NCI-H2081 (cell line): ENCODE results near the gene OR5K4.

ENCODE experiments used
- DNase-seq, 2 experiments: peaks; one replicate each; lab custom pipeline; 2025; lab: John Stamatoyannopoulos, UW

The OR5K4 gene, protein sequence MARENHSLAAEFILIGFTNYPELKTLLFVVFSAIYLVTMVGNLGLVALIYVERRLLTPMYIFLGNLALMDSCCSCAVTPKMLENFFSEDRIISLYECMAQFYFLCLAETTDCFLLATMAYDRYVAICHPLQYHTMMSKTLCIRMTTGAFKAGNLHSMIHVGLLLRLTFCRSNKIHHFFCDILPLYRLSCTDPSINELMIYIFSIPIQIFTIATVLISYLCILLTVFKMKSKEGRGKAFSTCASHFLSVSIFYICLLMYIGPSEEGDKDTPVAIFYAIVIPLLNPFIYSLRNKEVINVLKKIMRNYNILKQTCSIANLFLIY

DNA sequence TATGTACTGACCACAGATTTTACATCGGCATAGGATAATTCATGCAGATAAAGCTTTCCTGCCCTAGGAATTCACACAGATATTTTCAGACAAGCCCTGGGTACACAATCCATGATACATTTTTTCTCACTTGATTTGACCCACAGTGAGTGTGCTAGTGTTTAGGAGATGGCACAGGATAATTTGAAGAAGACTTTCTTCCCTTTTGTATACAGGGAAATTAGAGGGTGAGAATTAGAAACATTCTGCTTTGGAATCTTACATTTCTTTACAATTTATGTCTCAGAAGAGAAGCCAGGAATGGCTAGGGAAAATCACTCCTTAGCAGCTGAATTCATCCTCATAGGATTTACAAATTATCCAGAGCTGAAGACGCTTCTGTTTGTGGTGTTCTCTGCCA is at the start of gene OR5K4:
Gene OR5K4 (plus strand): TSS at position 301 of the 400 bp plus-strand sequence. CDS start 0 bp downstream, at position 301.
- no peak for DNase-seq

DNA sequence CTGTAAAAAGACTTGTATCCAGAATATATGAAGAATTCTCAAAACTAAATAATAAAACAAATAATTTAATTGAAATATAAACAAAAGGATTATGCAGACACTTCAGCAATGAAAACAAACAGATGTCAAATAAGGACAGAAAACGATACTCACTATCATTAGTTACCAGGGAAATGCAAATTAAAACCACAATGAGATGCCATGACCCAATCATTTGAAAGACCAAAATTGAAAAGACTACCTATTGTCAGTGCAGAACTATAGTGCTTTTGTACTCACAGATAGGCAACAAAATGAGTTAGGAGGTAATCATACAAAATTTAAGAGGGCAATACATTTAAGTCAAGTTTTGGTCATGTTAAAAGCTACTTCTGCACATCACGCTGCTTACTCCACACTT is 31.6 kb upstream of the OR5K4 start:
- DNase-seq = no peak

DNA sequence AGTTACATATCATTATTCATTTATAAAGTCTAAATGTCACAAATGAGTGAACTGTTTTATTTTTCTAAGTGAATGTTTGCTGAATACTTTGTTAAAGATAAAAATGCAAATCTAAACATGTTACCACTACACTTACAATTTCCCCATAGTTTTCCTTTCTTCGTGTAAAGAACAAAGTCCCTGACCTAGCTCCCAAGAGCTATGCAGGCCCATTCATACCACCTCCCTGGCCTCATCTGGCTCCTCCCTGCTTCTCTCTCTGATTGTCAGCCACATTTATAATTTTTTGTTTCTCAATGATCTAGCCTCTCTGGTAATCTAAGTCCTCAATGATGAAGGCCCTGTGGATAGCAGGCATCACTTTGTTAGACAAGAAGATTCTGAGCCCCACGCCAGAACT is 31.0 kb upstream of the OR5K4 start:
- DNase-seq = no peak

DNA sequence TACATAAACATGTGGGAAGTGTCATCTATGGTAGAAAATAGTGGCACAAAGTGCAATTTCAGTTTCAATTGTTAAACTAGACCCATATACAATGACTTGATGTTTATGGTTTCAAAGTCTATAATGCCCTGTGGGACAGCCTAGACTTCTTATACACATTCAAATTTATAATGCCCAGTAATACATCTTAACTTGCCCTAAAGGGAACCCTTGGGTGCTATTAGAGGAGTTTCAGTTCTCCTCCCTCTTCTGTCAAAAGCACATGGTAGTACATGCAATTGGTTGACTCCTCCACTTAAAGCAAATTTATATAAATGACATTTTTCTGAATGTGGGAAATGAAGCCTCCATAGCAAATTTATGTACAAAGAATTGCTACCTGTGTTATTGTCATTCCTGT is 30.2 kb upstream of the OR5K4 start:
- DNase-seq = no peak

DNA sequence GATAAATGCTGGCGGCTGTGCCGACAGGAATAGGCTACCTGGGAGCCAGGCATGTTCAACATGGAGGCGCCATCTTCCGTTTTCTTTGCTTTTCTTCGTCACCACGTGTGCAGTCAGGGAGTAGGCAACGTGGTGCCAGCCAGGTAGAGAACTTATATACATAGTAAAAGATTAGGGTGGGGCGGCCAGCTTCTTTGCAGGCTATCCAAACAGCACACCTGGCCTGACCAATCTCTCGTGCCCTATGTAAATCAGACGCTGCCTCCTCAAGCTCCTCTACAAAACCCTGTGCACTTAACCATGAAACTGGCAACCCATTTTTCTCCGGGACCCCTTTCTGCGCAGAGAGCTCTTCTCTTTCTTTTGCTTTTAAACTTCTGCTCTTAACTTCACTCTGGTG is 28.6 kb upstream of the OR5K4 start:
- DNase-seq = no peak

DNA sequence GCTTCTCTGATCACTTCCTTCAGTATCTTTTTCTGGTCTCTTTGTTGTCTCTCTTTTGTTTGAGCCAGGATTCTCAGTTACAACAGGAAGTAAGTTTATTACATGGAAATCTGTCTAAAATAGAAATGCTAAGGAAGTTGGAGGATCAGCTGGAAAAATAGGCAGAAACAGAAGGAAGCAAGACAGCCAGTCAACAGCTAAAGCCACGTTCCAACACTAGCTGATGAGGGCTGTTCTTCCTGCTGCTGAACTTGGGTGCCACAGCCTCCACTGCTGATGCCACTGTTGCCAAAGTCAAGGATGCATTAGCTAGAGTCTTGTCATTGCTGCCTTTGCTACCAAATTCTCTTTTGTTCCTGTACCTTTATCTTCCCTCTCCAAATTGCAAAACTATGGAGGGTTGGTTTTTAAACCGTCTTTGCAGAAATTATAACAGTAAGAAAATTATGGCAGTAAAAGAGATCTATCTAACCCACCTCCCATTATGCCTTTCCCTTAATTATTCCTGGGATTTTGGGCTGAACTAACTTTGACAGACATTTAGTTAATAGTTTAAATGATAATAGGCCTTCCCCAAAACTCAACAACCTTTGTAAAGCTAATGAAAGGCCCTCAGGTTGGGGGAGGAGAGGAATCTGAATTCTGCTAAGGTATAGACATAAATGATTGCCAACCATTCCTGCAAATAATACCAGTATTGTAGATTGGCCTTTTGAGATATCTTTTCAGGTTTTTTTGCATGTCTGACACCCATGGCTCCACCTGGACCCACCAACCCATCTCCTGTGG is 27.4 kb upstream of the OR5K4 start:
- DNase-seq = no peak

DNA sequence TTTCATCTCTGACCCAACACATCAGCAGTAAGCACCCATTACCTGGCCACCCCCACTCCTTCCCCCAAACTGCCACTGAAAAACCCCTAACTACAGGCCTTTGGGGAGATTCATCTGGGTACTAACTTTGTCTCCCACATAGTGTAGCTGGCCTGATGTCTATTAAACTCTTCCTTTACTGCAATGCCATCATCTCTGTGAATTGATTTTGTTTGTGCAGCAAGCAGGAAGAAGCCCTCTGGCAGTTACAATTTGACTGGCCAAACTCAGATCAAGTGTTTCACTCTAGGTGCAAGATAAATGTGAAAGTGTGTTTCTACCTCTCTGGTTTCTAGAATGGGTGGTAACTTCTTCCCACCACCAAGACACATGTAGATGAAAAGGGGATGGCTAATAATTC is 26.7 kb upstream of the OR5K4 start:
- DNase-seq = no peak

DNA sequence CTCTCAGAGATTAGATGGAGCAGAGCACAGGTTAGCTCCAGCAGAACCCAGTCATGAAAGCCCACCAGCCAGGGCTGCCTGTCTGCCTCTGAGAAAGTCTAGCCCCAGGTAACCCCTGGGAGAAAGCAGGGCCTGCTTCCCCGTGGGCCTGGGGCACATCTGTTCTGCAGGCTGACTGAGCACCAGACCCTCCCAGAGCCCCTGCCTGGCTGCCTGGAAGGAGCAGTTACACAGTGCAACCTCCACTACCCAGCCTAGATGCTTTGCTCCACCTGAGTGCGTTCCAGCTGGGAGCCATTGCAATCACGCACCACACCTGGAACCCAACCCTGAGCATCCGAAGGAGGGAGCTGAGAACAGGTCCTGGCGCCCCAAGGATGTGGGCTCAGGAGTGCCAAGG is 24.7 kb upstream of the OR5K4 start:
- DNase-seq = no peak

DNA sequence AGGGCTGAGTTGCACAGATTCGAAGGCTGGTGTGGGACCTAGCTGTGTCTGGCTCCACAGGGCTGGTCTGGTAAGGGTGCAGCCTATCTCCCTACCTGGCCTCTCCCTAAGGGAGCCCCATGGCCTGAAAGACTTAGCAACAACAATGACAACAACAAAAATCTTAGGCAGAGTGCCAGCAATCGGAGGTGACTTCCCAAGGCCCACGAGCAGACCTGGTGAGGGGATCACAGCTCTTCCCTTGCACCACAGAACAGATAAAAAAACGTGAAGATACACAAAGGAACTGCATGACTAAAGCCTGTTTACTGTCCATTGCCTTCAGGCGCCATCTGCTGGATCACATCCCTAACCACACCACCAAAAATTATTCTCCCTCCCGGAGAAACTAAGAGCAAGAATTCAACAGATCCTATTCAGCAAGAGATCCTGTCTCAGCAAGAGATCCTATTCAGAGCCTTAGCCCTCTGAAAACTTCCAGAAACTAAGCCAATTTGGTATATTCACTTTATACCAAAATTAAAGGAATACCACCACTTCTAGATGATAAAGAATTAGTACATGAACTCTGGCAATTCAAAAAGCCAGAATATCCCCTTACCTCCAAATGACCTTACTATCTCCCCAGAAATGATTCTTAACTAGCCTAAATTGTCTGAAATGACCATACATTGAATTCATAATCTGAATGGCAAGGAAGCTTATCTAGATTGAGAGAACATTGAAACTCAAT is 24.1 kb upstream of the OR5K4 start:
- peak; percentile 38 to 54 for DNase-seq

DNA sequence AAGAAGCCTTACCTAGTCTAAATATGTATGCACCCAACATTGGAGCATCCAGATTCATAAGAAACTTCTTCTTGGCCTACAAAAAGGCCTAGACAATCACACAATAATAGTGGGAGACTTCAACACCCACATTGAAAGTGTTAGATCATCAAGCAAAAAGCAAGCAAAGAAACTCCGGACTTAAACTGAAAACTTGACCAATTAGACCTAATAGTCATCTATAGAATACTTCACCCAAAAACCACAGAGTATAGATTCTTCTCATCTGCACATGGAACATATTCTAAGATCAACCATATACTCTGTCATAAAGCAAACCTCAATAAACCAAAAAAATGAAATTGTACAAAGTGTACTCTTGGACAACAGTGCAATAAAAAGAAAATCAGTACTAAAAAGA is 22.3 kb upstream of the OR5K4 start:
- DNase-seq = no peak

DNA sequence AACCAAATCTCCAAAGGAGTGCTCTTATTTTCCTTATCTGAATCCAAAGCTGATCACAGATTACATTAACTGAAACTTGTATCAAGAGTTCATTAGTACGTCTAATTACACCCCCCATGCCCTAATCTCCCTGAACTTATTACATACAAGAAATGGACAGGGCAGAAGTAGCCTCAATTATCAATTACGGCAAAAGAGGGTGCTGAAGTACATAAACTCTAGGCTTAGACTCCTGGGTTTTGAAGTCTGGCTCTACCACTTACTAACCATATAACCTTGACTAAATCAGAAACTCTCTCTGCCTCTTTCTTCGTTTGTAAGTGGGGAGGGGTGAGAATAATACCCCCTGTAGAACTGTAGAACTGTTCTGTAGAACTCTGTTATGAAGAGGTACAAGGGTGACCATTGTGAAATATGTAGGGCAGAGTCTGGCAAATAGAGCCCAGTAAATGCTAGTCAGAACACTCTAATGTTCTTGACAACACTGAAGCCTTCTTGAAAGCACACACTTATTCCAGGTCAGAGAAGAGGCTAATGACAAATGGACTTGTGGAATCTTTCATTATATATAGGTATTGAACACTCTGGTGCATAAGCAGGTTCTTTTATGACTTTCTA is 19.6 kb upstream of the OR5K4 start:
- no peak for DNase-seq

DNA sequence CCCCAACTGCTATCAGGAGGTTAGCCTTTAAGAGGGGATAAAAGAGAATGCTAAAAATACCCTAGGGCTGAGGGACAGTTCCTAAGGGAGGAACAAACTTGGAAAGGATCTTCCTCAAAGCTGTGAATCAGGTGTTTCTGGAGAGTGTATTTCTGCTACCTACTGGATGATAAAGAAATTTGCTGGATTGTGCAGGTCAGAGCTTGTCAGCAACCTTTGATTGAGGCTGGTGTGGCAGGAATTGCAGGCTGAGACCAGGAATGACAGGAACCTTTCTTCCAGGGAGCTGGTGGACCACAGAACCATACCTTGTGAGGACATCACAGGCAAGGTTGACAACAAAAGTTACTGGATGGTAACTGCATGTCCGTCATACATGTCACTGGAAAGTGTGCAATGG is 14.6 kb upstream of the OR5K4 start:
- no peak for DNase-seq

DNA sequence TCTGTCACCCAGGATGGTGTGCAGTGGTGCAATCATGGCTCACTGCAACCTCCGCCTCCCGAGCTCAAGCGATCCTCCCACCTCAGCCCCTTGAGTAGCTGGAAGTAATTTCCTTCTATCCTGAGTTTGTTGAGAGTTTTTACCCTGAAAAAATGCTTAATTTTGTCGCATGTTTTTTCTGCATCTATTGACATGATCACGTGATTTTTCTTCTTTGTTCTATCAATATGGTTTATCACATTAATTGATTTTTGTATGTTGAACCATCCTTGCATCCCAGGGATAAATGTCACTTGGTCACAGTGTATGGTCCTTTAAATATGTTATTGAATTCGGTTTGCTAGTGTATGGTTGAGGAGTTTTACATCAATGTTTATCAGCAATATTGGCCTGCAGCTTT is 11.9 kb upstream of the OR5K4 start:
- DNase-seq = no peak

DNA sequence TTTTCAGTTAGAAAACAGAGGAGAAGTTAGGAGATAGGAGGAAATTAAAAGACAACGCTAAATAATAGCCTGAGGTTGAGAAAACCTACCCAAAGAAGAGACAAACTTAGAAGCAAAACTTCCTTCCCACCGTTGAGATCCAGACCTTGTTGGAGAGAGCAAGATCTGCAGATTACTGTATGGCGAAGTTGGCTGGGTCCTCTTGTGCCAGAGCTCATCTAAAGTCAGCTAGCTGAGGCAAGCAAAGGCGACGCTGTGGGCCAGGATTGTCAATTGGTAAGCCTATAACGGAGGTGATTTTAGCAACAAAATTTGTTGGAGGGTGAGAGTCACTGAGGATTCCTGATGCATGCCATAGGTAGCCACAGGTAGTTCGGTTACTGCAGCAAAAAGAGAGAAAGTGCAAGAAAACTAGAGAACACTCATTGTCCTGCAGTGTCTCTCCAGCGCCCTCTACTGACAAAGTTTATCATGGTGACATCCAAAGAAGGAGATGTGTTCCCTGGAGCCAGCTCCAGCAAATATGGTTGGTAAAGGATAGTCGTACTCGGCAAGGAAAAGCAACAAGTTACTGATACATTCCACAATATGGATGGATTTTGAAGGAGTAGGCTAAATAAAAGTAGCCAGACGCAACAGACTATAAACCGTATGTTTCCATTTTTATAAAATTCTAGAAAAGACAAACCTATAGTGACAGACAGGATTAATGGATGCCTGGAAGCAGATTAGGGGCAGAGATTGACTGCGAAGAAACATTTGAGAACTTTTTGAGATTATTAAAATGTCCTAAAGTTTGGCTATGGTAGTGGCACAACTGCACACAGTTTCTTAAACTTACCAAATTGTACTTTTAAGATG is 9.8 kb upstream of the OR5K4 start:
- peak; percentile 46 to 51 for DNase-seq

DNA sequence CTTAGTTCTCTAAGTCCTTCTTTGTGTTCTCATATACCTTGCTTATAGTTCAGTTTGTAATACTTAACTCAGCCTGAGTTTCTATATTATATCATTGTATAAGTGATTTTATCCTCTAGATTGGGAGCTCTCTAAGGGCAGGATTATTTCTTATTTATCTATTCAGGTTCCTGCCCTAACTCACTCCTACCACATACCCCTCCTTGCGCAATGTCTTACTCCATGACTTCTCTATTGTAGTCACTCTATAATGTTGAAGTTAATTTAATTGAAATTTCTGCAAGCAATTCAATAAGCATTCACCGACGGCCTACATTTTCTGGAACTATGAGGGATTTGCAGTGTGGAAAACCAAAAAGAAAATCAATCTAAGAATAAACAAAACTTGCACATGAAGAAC is 3.6 kb upstream of the OR5K4 start:
- no peak for DNase-seq

DNA sequence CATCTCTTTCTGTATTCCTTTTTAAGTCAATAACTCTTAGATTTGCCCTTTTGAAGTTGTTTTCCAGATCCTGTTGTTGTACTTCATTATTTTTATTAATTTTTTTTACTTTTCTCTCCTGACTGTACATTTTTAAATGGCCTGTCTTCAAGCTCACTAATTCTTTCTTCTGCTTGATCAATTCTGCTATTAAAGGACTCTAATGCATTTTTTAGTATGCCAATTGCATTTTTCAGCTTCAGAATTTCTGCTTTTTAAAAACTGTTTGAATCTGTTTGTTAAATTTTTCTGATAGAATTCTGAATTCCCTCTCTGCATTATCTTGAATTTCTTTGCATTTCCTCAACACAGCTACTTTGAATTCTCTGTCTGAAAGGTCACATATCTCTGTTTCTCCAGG is 5.6 kb downstream of the OR5K4 start:
- no peak for DNase-seq

DNA sequence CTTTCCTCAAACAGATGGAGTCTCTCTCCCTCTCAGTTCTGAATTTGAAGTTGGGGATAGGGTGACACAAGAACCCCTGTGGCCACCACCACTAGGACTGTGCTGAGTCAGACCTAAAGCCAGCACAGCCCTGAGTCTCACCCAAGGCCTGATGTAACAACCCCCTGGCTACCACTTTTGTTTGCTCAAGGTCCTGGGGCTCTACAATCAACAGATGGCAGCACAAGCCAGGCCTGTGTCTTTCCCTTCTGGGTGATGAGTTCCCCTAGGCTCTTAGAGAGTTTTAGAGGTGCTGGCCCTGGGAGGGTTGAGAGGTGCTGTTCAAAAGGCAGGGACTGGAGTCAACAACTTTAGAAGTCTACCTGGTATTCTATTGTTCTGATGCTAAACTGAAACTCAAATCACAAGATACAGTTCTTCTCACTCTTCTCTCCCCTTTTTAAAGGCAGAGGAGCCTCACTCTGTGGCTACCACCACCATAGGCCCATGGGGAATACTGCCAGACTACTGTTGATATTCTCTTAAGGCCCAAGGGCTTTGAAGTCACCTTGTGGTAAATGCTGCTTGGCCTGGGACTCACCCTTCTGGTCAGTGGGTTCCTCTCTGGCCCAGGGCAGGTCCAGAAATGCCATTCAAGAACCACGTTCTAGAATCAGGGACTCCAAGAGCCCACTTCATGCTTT is 6.5 kb downstream of the OR5K4 start:
- no peak for DNase-seq

DNA sequence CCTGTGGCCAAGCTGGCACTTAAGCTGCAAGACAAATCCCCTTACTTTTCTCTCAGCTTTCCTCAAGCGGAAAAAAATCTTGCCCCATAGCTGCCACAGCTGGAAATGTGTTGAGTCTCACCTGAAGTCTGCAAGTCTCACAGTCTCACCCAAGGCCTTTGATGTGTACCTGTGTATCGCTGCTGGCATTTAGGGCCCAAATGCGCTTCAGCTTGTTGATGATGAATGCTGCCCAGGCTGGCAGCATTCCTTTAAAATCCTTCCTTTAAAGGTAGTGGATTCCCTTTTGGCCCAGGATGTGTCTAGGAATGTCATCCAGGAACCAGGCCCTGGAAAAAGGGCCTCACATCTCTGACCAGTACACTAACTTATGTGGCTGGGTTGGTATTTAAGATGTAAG is 7.0 kb downstream of the OR5K4 start:
- DNase-seq = no peak

DNA sequence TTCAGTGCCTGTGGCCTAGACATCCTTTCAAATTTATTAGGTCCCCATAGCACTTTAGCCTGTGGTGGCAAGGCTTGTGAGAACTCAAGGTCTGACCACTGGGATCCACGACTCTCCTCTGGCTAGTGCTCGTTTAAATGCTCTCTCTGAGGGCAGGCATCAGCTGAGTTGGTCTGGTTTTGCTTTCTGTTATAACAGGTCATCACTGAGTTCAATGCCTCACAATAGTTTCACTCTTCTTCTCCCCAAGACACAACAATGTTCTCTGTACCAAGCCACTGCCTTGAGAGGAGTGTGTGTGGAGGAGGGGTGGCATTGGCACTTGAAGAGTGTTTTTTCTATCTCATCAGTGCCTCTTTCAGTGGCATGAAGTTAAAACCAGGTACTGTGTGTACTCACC is 7.6 kb downstream of the OR5K4 start:
- no peak for DNase-seq

DNA sequence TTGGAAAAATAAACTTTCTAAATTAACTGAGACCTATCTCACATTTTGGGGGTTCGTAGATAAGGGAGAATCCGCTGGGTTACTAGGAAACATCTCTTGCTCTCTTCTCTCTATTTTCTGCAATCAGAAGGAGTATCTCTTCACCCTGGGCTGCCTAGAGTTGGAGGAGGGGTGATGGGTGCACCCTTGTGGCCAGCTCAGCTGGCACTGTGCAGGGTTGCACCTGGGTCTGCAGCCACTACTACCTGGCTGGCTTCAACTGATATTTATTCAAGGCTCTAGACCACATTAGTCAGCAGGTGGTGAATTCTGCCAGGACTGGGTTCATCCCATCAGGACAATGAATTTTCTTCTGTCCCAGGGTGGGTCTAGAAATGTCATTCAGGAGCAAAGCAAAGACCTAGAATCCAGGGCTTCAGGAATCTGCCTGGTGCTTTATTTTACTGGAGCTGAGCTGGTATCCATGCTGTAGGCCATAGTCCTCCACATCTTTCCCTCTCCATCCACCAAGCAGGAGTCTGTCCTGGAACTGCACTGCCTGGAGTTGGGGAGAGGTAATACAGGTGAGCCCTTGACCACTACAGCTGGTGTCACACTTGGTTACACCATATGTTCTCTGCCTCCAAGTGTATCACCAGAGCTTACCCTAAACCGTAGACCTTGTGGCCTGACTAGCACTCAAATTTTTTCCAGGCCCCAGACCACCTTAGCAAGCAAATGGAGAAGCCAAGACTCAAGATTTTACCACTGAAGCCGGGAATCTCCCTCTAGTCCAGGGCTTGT is 14.0 kb downstream of the OR5K4 start:
- no peak for DNase-seq
